GM21515 (cell line): ENCODE results near the gene CALY.
"Not testable (repeated sequence)": the region's sequence is repeated elsewhere in the genome, so short reads cannot be mapped to it uniquely, and the experiment has no call there.

ENCODE experiments used
- ATAC-seq: cut with Tn5 transposase; IDR thresholded peaks from one replicate; pipeline ENCODE4 v1.9.1; 2021; ENCODE audit not compliant: unreplicated experiment

The CALY gene

GRCh38 chr10:133332936-133333699 is 3.6 kb downstream of the CALY start:
- no peak for ATAC-seq

- peak; percentile 83 for ATAC-seq
Observed at GRCh38 chr10:133329491-133330202, 7.0 kb downstream of the CALY start.

- ATAC-seq: no peak
Observed at GRCh38 chr10:133328358-133329343, 8.0 kb downstream of the CALY start.

GRCh38 chr10:133327651-133328357 is 8.9 kb downstream of the CALY start:
- ATAC-seq: no peak

- ATAC-seq: no peak
Observed at GRCh38 chr10:133326745-133327650, 9.7 kb downstream of the CALY start.

- ATAC-seq: no peak
Observed at GRCh38 chr10:133326223-133326551, 10.5 kb downstream of the CALY start.

- no peak for ATAC-seq
Observed at GRCh38 chr10:133325440-133326222, 11.1 kb downstream of the CALY start.

- no peak for ATAC-seq
Observed at GRCh38 chr10:133324857-133325260, 11.8 kb downstream of the CALY start.

- peak; percentile 57 for ATAC-seq
Observed at GRCh38 chr10:133324198-133324792, 12.4 kb downstream of the CALY start.

GRCh38 chr10:133322064-133322709 is 14.5 kb downstream of the CALY start:
- ATAC-seq: not testable (repeated sequence)

- not testable (repeated sequence) for ATAC-seq
Observed at GRCh38 chr10:133320852-133321422, 15.8 kb downstream of the CALY start.

GRCh38 chr10:133318494-133319127 is 18.1 kb downstream of the CALY start:
- ATAC-seq: peak; percentile 86

GRCh38 chr10:133316732-133317131 is 20.0 kb downstream of the CALY start:
- ATAC-seq: no peak

GRCh38 chr10:133316266-133316665 is 20.4 kb downstream of the CALY start:
- no peak for ATAC-seq

- no peak for ATAC-seq
Observed at GRCh38 chr10:133315847-133316246, 20.8 kb downstream of the CALY start.

GRCh38 chr10:133314911-133315310 is 21.8 kb downstream of the CALY start:
- ATAC-seq: no peak

GRCh38 chr10:133313192-133313591 is 23.5 kb downstream of the CALY start:
- ATAC-seq: no peak
